ENCODE measurements around the gene PCDH9.
"Not testable (repeated sequence)": the region's sequence is repeated elsewhere in the genome, so short reads cannot be mapped to it uniquely, and the experiment has no call there.

Gene PCDH9

DNA sequence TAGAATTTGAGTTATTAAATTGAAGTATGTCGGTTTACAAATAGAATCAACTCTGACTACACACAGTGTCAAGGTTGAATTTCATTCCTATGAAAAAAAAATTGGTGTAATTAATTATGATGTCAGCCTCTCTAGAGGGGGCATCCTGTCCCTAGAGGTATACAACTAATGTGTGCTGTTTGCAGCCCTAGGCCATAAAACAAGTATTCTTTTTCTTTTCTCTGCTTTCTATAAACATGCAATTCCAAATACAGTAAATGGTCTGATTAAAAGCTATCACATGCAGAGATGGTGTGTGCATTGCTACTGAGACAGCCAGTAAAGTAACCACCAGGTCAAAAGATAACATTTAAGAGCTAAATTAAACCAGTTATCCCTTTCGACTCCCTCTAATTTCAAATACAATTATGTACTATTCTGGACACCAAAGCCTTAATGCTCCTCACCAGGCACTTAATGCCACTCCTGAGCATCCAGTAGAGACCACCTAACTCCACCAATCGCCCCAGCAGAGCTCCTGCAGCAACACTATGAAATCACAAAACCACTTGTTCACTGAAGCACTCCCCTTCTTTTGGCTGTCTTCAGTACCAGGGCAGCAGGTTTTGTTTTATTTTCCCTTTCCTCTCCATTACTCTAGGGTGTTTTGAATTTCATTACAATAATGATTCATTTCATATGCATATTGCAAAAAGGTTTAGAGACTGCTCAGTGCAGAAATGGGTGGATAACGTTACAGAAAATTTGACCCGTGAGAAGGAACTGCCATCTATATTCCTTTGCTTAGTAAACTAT is 426.9 kb downstream of the PCDH9 start:
- no peaks in the 10 kb centered on the region for H3K27me3 ChIP-seq
- H3K4me1 ChIP-seq: no peaks in the 10 kb centered on the region
- H3K9ac ChIP-seq: no peak overlapping the region
- H3K27ac ChIP-seq: no peak overlapping the region
- H3K36me3 ChIP-seq: no peaks in the 10 kb centered on the region
- no peak for TF ChIP-seq Cebpa-rat (IDR thresholded peaks at IDR 0.05)
- H3K4me2 ChIP-seq: no peak overlapping the region
- no peaks in the 10 kb centered on the region for H3K9me3 ChIP-seq
- H4K20me1 ChIP-seq: no peaks in the 10 kb centered on the region
- no peak overlapping the region for H3K4me3 ChIP-seq

- Histone ChIP-seq H3K4me1 (no peaks in the 10 kb centered on the region), H3K4me3 (no peak overlapping the region), H3K27me3 (no peaks in the 10 kb centered on the region), H3K36me3 (no peaks in the 10 kb centered on the region), H4K20me1 (no peaks in the 10 kb centered on the region), H3K27ac (no peak overlapping the region), H3K9ac (no peak overlapping the region), H3K4me2 (no peak overlapping the region), H3K9me3 (no peaks in the 10 kb centered on the region)
- TF ChIP-seq Cebpa-rat (IDR thresholded peaks at IDR 0.05): no peak
Observed at GRCh38 chr13:66795636-66796035, 434.5 kb downstream of the PCDH9 start.

GRCh38 chr13:66794340-66795031 is 435.6 kb downstream of the PCDH9 start:
- H3K4me2 ChIP-seq: no peak overlapping the region
- no peaks in the 10 kb centered on the region for H3K9me3 ChIP-seq
- H3K27ac ChIP-seq: no peak overlapping the region

GRCh38 chr13:66790861-66791260 is 439.3 kb downstream of the PCDH9 start:
- Histone ChIP-seq H3K4me2 (no peak overlapping the region), H3K9me3 (no peaks in the 10 kb centered on the region), H3K4me1 (no peaks in the 10 kb centered on the region), H3K9ac (no peak overlapping the region), H3K27ac (no peak overlapping the region), H3K36me3 (no peaks in the 10 kb centered on the region), H3K4me3 (no peak overlapping the region), H4K20me1 (no peaks in the 10 kb centered on the region), H3K27me3 (no peaks in the 10 kb centered on the region)
- TF ChIP-seq Cebpa-rat (IDR thresholded peaks at IDR 0.05): no peak

More at GRCh38 chr13:66794340-66795031, 435.6 kb downstream of the PCDH9 start:
- no peaks in the 10 kb centered on the region for H3K27me3 ChIP-seq
- no peak overlapping the region for H3K9ac ChIP-seq
- no peaks in the 10 kb centered on the region for H3K4me1 ChIP-seq
- H3K4me3 ChIP-seq: no peak overlapping the region
- H4K20me1 ChIP-seq: no peaks in the 10 kb centered on the region
- no peaks in the 10 kb centered on the region for H3K36me3 ChIP-seq
- no peak for TF ChIP-seq Cebpa-rat (IDR thresholded peaks at IDR 0.05)

DNA sequence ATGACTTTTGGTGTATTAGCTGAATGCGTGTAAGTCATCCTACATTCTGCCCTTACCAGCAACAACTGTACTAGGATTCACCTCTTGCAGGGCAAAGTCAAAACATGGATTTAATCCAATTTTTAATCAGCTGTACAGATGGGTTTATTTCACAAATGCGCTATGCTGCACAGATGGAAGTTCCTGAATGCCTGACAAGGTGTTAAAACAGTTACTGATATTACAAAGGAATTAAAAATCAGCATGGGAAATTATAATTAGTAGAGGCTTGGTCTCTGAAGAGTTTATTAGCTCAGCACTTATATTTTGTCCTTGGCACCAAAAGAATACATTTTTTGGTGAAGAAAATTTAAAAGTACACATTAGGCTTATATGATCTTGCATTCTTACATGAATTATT is 448.9 kb downstream of the PCDH9 start:
- Histone ChIP-seq H3K4me2 (no peak overlapping the region), H3K27ac (no peak overlapping the region), H4K20me1 (no peaks in the 10 kb centered on the region), H3K9me3 (no peaks in the 10 kb centered on the region), H3K4me1 (no peaks in the 10 kb centered on the region), H3K9ac (no peak overlapping the region), H3K36me3 (no peaks in the 10 kb centered on the region), H3K4me3 (no peak overlapping the region), H3K27me3 (no peaks in the 10 kb centered on the region)
- no peak for TF ChIP-seq Cebpa-rat (IDR thresholded peaks at IDR 0.05)

DNA sequence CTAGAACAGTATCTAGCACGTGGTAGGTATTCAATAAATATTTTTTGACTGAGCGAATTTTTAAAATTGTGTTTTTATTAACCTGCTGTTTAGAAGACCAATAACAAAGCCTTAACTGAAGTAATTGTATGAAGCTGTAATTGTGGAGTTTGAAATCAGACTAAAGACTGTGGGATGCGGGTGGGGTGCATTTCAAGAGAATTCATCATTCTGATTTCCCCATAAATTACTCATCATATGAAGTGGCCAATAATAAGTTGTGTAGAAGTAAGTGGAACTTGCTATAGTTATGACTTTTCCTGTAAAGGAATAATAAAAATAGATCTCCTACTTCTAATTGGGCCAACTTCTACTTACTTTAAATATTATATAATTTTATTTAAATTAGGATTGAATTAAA is 449.3 kb downstream of the PCDH9 start:
- Histone ChIP-seq H3K27ac (no peak overlapping the region), H3K9me3 (no peaks in the 10 kb centered on the region), H4K20me1 (no peaks in the 10 kb centered on the region), H3K36me3 (no peaks in the 10 kb centered on the region), H3K4me1 (no peaks in the 10 kb centered on the region), H3K4me3 (no peak overlapping the region), H3K9ac (no peak overlapping the region), H3K4me2 (no peak overlapping the region), H3K27me3 (no peaks in the 10 kb centered on the region)
- no peak for TF ChIP-seq Cebpa-rat (IDR thresholded peaks at IDR 0.05)

DNA sequence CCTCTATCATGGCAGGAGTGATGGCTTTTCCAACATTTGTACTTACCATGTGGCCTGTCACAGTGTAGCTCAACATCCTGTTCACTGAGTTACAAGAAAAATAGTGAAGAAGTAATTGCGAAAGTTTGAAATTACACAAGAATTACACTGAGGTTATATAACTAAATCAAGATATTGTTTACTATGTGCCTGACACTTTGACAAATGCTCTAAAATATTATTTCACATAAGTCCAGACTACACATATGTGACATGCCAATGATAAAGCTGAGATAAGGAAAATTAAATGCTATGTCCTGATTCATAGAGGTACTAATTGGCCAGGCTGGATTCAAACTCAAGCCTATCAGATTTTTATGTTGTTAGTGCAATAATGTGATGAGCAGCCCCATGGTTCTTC is 451.7 kb downstream of the PCDH9 start:
- no peak for TF ChIP-seq Cebpa-rat (IDR thresholded peaks at IDR 0.05)

GRCh38 chr13:66775196-66775595 is 454.9 kb downstream of the PCDH9 start:
- Histone ChIP-seq H3K4me2 (no peak overlapping the region), H3K9ac (no peak overlapping the region), H3K27me3 (no peaks in the 10 kb centered on the region), H3K4me1 (no peaks in the 10 kb centered on the region), H4K20me1 (no peaks in the 10 kb centered on the region), H3K4me3 (no peak overlapping the region), H3K36me3 (no peaks in the 10 kb centered on the region), H3K27ac (no peak overlapping the region), H3K9me3 (no peaks in the 10 kb centered on the region)
- TF ChIP-seq Cebpa-rat (IDR thresholded peaks at IDR 0.05): no peak

More for the DNA sequence above, 451.7 kb downstream of the PCDH9 start:
- no peak overlapping the region for H3K4me2 ChIP-seq
- no peaks in the 10 kb centered on the region for H3K9me3 ChIP-seq
- H4K20me1 ChIP-seq: no peaks in the 10 kb centered on the region
- H3K9ac ChIP-seq: no peak overlapping the region
- no peak overlapping the region for H3K27ac ChIP-seq
- no peaks in the 10 kb centered on the region for H3K4me1 ChIP-seq
- H3K27me3 ChIP-seq: no peaks in the 10 kb centered on the region
- H3K36me3 ChIP-seq: no peaks in the 10 kb centered on the region
- H3K4me3 ChIP-seq: no peak overlapping the region

DNA sequence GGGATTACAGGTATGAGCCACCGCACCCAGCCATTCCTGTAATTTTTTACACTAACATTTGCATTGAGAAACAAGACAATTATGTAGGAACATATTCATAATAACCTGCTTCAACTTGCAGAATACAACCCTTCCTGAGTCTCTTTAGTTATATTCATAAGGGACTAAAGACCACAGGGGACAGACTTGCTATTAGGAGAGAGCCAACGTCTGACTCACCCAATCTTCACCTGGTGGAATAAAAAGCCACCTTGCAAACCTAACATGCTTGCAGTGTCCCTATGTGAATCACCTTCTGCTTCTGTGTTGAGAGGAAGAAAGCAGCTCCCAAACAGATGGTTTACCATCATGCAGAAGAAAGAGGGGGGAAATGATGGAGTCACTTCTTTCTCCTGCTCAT is 456.1 kb downstream of the PCDH9 start:
- H3K9me3 ChIP-seq: no peaks in the 10 kb centered on the region
- no peaks in the 10 kb centered on the region for H4K20me1 ChIP-seq
- H3K4me3 ChIP-seq: no peak overlapping the region
- H3K27ac ChIP-seq: no peak overlapping the region
- no peak for TF ChIP-seq Cebpa-rat (IDR thresholded peaks at IDR 0.05)
- no peaks in the 10 kb centered on the region for H3K36me3 ChIP-seq
- H3K9ac ChIP-seq: no peak overlapping the region
- no peaks in the 10 kb centered on the region for H3K4me1 ChIP-seq
- H3K27me3 ChIP-seq: no peaks in the 10 kb centered on the region
- no peak overlapping the region for H3K4me2 ChIP-seq

DNA sequence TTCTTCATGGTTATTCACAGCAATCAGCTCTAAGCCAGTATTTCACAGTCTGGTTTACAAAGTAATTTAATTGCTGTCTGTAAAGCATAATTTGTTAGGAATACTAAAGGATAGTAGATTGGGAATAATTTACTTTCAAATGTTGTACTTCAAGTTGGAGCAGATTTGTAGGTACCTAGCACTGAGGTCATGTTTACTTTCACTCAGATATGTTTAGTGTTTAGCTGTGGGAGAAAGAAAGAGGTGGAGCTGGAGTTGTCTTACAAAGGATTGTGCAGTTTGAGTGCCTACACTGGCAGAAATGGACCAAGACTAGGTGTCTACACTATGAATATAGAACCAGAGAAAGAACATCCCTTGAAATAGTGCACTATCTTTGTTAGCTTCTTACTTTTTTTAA is 464.6 kb downstream of the PCDH9 start:
- H3K36me3 ChIP-seq: no peaks in the 10 kb centered on the region
- TF ChIP-seq Cebpa-rat (IDR thresholded peaks at IDR 0.05): no peak
- H3K27me3 ChIP-seq: no peaks in the 10 kb centered on the region
- peaks cover 19% of the 10 kb centered on the region for H3K9me3 ChIP-seq
- no peaks in the 10 kb centered on the region for H4K20me1 ChIP-seq
- no peak overlapping the region for H3K9ac ChIP-seq
- no peaks in the 10 kb centered on the region for H3K4me1 ChIP-seq
- H3K4me2 ChIP-seq: no peak overlapping the region
- H3K27ac ChIP-seq: no peak overlapping the region
- H3K4me3 ChIP-seq: no peak overlapping the region

DNA sequence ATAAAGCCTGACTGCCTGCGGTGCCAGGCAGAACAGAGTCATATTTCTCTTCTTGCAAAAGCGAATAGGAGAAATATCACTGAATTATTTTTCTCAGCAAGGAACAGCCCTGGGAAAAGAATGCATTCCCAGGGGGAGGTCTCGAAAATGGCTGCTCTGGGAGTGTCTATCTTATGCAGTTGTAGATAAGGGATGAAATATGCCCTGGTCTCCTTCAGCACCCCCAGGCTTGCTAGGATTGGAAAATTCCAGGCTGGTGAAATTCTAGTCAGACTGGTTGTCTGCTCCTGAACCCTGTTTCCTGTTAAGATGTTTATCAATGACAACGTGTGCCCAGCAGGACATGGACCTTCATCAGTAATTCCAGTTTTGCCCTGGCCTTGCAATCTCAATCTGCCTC is 469.5 kb downstream of the PCDH9 start:
- not testable (repeated sequence) for H3K4me1 ChIP-seq, H3K9ac ChIP-seq, H4K20me1 ChIP-seq, H3K27me3 ChIP-seq, H3K27ac ChIP-seq, H3K36me3 ChIP-seq, H3K4me3 ChIP-seq, H3K4me2 ChIP-seq
- peaks cover 27% of the 10 kb centered on the region for H3K9me3 ChIP-seq

Measured in BLaER1 (cell line).